NCI-H510A treated with DMSO at 0.1 percent for 48 hours (cell line): ENCODE measurements around the gene EHD4.

Experiments
- DNase-seq: peaks from one replicate; lab custom pipeline; 2025; lab: John Stamatoyannopoulos, UW

EHD4 gene

GRCh38 chr15:41894791-41895463 lies 77.4 kb downstream of the EHD4 start:
- peak; percentile 78 for DNase-seq

GRCh38 chr15:41894251-41894790 lies 78.0 kb downstream of the EHD4 start:
- no peak for DNase-seq

DNA sequence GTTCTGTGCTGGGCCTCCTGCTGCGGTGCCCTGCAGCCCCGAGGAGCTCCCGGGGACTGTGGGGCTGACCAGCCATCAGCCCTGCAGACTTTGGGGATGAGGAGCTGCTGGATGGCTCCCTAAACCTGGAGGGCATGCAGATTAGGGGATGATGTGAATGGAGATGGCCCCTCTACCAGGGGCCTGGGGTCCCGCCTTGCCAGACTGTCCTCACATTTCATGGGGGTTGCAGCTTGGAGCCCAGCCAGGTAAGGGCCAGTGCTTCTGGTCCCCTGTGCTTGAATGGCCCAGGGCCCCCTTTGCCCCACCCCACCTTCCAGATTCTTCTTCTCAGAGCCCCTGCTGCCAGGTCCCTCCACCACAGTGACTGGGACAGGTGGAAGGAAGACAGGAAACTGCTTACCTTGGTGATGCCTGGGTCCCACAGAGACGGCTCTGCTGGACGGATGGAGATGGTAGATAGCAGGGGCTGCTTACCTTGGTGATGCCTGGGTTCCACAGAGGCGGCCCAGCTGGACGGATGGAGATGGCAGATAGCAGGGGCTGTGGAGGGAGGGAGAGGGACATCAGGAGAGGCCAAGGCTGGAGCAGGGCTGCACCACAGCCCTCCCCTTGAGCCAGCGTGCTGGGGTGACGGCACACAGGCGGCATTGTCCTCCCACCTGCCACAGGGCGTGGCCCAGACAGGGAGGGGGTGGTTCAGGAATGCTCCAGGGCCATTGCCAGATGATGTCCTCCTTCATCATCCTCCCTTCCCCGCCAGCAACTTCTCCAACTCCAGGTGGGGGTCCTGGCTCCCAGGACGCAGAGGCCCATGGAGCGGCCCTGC lies 78.7 kb downstream of the EHD4 start, which contains the start of gene SPTBN5:
SPTBN5 (minus strand) TSS at position 632 of the 829 bp plus-strand sequence; CDS start at position 76, 556 bp downstream.
- DNase-seq: no peak

DNA sequence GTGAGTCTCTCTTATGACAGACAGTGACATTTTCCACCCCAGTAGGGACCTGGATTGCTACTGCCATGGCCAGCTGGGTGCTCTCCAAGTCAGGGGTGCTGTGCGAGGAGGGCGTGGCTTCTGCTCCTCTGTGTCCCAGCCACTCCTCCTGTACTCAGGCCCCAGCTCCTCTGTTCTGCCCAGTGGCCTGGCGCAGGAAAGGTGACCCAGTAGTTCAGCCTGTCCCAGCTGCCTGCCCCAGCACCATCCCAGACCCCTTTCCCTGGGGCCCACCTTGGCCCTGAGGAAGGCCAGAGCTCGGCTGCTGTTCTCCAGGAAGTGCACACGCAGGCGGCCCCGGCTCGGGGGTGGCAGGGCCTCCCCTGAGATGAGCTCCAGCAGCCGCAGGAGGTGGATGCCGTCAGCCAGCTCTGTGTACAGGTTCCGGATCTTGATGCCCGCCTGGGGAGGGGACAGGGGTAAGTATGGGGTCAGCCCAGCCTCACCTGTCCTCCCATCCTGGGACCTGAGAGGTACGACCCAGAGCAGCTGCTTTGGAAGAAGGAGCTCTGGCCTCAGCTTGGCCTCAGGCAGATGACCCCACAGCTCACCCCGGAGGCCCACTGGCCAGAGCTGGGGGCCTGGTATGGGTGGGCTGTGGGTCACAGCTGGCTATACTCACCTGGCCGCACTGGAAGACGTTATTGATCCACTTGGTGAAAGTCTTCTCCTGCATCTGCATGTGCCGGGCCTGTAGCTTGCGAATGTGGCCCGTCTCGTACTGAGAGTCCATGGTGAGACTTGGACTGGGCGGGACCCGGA lies 79.5 kb downstream of the EHD4 start:
- DNase-seq: peak; percentile 66

DNA sequence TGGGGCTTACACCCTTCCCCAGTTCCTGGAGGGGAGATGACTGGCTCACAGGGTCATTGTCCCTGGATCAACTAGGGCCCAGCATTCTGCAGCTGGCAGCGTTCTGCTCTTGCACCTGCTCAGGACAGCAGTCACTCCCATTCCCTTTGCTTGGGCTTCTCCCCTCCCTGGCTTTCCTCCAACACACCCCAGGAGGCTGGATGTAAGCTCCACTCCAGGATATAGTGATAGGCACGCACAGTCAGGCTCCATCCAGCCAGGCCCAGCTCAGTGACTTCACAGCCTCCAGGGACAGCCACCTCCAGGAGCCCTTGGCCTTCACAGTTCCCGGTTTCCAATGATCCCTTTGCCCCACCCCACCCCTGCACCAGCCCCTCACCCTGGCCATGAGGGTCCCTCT lies 80.4 kb downstream of the EHD4 start:
- peak; percentile 94 for DNase-seq

- peak; percentile 51 for DNase-seq
These were observed 81.1 kb downstream of the EHD4 start for GRCh38 chr15:41891226-41891625.

DNA sequence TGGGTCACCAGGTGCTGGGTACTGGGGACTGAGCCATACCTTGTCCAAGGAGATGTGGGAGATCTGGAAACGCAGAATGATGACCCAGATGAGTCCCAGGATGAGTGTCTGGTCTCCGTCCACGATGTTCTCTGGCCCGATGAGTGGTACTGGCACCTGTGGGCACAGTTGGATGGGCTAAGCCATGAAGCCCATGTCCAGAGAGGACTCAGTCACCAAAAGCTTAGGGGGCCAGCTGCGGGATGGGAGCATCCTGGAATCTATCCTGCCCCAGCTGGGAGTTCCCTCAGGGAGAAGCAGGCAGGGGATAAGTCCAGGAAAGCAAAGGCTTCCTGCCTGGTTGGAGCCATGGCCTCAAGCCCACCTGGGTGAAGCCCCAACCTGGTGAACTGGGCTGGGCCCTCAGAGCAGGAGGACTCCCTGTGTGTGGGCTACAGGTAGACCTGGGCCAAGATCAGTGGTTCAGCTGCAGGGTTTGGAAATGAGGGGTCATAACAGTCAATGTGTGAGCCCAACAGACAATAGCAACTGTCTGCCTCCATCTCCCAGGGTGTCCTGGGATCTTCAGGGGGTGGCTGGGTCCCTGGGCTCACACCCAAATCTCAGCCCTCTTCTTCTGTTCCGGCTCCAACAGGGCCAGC lies 82.2 kb downstream of the EHD4 start:
- DNase-seq: no peak

DNA sequence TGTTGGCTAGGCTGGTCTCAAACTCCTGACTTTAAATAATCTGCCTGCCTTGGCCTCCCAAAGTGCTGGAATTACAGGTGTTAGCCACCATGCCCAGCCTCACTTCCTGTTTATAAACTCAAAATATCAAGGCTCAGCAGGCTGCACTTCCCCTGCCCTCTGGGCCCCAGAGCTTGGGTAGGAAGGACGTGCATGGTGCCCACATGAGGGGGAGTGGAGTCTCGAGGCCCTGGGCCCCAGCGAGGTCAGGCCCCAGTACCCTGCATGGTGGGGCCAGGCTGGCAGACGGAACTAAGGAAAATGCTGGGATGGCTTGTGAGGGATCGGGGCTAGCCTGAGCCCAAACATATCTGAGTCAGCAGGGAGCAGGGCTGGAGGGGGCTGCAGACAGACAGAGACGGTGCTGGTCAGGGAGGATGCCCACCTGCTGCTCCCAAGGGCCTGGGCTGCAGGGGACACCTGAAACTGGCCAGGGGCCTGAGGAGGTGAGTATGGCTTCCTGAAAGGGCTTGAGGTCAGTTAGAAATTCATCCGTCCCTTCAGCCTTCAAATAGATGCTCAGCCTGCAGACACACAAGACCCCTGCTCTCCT lies 83.6 kb downstream of the EHD4 start:
- no peak for DNase-seq

DNA sequence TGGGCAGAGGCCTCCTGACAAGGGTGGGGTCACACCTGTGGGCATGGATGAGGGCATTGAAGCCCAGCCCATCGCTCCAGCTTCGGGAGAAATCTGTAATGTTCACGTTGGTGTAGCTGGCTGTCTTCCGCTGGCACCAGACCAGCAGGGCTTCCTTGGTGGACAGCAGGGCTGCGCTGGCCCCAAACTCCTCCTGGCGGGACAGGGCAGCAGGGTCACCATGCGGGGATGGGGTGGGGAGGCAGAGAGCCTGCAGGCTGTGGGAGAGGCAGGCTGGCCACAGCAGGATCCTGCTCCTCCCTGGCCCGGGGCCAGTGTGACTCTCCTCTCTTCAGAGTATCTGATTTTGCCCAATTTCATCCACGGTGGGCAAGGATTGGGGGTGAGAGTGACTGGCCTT lies 84.5 kb downstream of the EHD4 start:
- DNase-seq: no peak

DNA sequence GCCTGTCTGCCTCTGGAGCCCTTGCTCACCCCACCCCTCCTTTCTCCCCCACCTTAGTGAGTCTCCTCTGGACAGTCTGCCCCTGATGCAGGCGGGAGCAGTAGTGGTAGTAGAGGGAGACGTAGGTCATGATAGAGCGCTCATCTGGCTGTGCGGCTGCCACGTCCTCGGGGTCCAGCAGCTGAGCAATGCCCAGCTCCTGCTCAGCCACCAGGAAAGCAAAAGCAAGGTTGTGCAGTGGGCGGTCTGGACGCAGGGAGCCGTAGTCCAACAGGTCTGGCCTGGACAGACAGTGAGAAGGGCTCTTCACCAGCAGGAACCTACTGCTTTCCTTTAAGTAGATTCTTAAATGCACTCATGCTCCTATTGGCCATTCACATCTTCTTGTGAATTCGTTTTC lies 85.2 kb downstream of the EHD4 start:
- no peak for DNase-seq

DNA sequence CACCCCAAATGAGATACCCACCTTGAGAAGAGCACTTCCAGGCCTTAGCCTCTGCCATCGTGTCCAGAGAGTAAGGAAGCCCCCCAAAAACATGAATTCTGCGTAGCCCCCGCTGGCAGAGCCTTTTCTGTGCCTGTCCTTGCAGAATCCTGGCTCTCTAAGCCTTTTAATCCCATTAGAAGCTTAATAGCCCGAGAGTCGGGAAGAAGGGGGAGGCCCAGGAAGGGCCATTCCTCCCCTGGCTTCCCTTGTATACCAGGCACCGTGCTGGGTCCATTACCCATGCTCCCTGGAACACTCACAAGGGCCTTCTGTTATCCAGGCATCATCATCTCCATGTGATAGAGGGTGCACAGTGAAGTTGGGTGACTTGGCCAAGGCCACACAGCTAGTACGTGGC lies 85.6 kb downstream of the EHD4 start:
- DNase-seq: no peak

DNA sequence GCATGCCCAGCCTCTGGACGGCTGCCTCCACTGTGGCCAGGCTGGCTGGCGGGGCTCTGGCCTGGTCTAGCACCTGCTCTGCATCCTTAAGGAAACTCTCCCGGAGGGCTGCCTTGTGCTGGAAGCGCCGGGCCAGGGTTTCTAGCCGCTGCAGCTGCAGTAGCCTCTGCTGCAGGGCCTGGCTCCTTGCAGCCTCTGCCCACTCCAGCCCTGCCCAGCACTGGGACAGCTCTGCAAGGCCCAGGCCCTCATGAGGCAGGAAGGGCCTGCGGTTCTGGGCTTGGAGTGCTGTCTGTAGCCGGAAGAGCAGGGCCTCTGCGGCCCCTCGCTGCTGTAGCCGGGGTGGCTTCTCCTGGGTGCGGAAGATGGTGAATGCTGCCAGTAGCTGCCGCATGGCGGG lies 86.5 kb downstream of the EHD4 start:
- DNase-seq: no peak

DNA sequence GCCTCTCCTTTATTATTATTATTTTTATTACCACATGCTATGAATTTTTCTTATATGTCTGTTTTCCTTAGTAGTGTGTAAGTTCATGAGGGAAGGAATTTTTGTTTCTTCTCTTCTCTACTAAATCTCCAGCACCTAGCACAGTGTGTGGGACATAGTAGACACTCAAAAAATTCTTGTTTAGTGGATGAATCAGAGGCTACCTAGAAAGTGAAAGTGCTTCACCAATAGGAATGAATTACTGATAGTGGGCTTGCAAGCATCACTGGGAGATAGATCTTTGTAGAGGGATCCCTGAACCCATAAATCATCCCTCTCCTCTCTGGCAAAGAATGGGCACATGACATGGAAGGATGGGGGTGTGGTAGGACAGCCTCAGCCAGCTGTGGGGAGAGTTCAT lies 87.0 kb downstream of the EHD4 start:
- DNase-seq: no peak

DNA sequence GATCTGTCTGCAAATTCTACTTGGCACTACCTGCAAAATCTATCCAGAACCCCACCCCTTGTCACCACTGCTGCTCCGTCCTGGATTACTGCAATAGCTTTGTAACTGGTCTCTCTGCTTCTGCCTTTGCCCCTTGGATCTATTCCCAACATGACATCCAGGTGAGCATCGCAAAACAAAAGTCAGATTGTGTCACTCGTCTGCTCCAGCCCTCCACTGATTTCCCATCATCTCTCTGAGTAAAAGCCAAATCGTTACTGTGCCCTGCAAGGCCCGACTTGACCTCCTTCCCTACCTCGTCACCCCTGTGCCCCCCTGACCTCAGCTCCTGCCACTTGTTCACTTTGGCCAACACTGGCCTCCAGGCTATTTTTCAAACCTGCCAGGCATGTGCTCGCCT lies 87.9 kb downstream of the EHD4 start:
- DNase-seq: no peak

- DNase-seq: no peak
These were observed 88.9 kb downstream of the EHD4 start for GRCh38 chr15:41883484-41883825.

DNA sequence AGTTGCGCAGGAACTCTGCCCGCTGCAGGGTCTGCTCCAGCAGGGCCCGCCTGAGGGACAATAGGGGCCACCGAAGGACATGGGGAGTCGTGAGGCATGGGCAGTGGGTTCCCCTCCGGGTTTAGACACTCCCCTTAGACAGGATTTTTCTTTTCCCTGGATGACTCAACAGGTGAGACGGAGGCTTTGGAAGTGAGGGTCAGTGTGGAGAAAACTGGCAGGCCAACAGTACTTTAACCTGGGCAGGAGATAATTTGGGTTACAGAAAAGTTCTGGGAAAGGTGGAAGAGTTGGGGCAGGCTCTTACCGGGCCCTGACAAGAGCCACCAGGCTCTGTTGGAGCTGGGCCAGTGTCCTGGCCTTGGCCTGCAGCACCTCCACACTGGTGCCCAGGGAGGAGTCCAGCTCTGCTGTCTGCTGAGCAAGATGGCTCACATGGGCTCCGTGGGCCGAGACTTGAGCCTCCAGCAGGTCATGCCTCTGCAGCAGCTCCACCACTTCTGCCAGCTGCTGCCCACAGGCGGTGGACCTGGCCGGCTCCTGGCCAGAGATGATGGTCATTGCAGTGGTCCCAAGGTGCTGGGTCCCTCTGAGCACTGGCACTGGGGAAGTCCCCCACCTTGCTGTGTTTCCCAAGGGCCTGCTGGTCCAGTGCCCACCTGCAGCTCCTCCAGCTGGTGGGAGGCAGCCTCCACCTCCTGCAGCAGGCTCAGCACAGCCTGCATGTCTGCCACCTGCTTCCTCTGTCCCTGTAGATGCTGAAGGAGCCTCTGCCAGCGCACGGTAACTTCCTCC lies 89.5 kb downstream of the EHD4 start:
- DNase-seq: peak; percentile 10

GRCh38 chr15:41881920-41882688 lies 90.3 kb downstream of the EHD4 start:
- DNase-seq: no peak

GRCh38 chr15:41881550-41881919 lies 90.8 kb downstream of the EHD4 start:
- DNase-seq: no peak

DNA sequence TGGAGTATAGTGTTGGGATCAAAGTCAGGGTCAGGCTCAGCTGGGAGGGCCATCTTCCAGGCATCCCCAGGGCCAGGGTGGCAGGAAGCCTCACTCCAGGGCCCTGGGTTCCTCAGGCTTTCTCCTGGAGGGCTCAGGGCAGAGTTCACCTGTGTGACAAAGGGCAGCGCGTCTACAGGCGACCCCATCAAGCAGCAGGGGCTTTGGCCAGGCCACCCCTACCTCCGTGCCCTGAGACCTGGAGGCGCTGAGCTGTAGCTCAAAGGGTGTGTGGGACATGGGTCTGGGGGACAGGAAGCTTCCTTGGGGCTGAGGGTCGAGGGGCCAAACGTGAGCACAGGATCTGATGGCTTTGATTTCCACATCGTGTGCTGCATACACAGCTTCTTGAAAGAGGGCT lies 91.3 kb downstream of the EHD4 start:
- DNase-seq: no peak
